ENCODE data around the gene TAF3.

- TF ChIP-seq CTCF (IDR thresholded peaks at IDR 0.05) (no peak), POLR2A (IDR thresholded peaks at IDR 0.05) (no peak)
Observed at GRCh38 chr10:7957591-7957990, 139.3 kb downstream of the TAF3 start.
